Left colon (tissue), 2 donors: ENCODE measurements around the gene EIPR1. TPM values are rescaled to one million over a fixed set of nuclear protein-coding genes. Genes with fewer than 3 reads are reported as not detected.

Source experiments
- ATAC-seq: fragments of 200-7000 bp; cut with Tn5 transposase; one replicate; pipeline ENCODE4 v1.9.1; 2020; ENCODE audit warnings: mild to moderate bottlenecking, moderate library complexity
- DNase-seq, 2 donors: peaks; one replicate each; pipeline ENCODE4 v3.0.0-alpha.2; 2020
- intact Hi-C, 2 donors: fragments of 100-400 bp; cut with DNase I in 1 of 2; cut with micrococcal nuclease in 1 of 2; formaldehyde crosslinking; loops; one replicate each; pipeline versions ENCODE4 v1.11.2 to v1.14.0; 2022; cut with DNase I, micrococcal nuclease
- long read RNA-seq: library from polyadenylated mRNA; unstranded; transcript quantifications from one replicate; pipeline ENCODE4 v2.0.0, GENCODE V29; 2021
- total RNA-seq, 2 donors: library from RNA; stranded (reverse); fragmentation: NEBNext Ultra II Directional; extraction: Animal tissue kit (Norgen Biotek cat#: 25700); gene quantifications; one replicate each; pipeline ENCODE4 v1.2.1, GENCODE V29; 2021
- donor health status: DM: no; HTN: no; CAD: no.
- donor health status: DM: yes; HTN: yes; CAD: no.

The EIPR1 gene
- total RNA-seq = 10 to 100 TPM; 21.3 to 25.8 TPM
- long read RNA-seq, transcript EIPR1-201 (9 exons, 1,766 nt) = major isoform, 42 of 53 reads
- long read RNA-seq, partial matches to known transcripts = 3 of 53 reads
- long read RNA-seq, other reads (novel, unspliced or antisense) = 6 of 53 reads

- peak; percentile 88 for ATAC-seq
- peak; percentile 98 for DNase-seq
- intact Hi-C loops = no loop called here
These were observed at the start of gene EIPR1 for GRCh38 chr2:3377612-3378432. Gene EIPR1 (minus strand): TSS chr2:3377818. CDS start chr2:3377689, 129 bp downstream.

GRCh38 chr2:3427272-3427671 lies 49.7 kb upstream of the EIPR1 start:
- intact Hi-C loops = no loop called here
- DNase-seq (no peak), ATAC-seq (no peak)

GRCh38 chr2:3426615-3427014 lies 49.0 kb upstream of the EIPR1 start:
- DNase-seq = no peak
- ATAC-seq = no peak
- intact Hi-C loops = no loop called here

- DNase-seq = no peak
- intact Hi-C loops = no loop called here
- ATAC-seq = no peak
These were observed 46.7 kb upstream of the EIPR1 start for GRCh38 chr2:3424171-3424795.

GRCh38 chr2:3423492-3424170 lies 46.0 kb upstream of the EIPR1 start:
- intact Hi-C loops = no loop called here
- peak; percentile 40 to 79 for DNase-seq
- ATAC-seq = peak; percentile 77

GRCh38 chr2:3422161-3422779 lies 44.7 kb upstream of the EIPR1 start:
- no peak for DNase-seq
- no peak for ATAC-seq
- intact Hi-C loops = no loop called here

GRCh38 chr2:3421580-3421979 lies 44.0 kb upstream of the EIPR1 start:
- intact Hi-C loops = no loop called here
- no peak for DNase-seq
- no peak for ATAC-seq

- DNase-seq (no peak), ATAC-seq (no peak)
- intact Hi-C loops = no loop called here
These were observed 43.3 kb upstream of the EIPR1 start for GRCh38 chr2:3420769-3421397.

GRCh38 chr2:3420076-3420768 lies 42.6 kb upstream of the EIPR1 start:
- ATAC-seq (no peak), DNase-seq (no peak)
- intact Hi-C loops = no loop called here

GRCh38 chr2:3418766-3419404 lies 41.3 kb upstream of the EIPR1 start:
- ATAC-seq (no peak), DNase-seq (no peak)
- intact Hi-C loops = no loop called here

GRCh38 chr2:3414133-3414860 lies 36.7 kb upstream of the EIPR1 start:
- intact Hi-C loops = no loop called here
- DNase-seq = no peak
- ATAC-seq = no peak

GRCh38 chr2:3413697-3414096 lies 36.1 kb upstream of the EIPR1 start:
- peak; percentile 64 for ATAC-seq
- no peak for DNase-seq
- intact Hi-C loops = no loop called here

GRCh38 chr2:3411103-3411502 lies 33.5 kb upstream of the EIPR1 start:
- DNase-seq (no peak), ATAC-seq (no peak)
- intact Hi-C loops = no loop called here

- intact Hi-C loops = no loop called here
- no peak for DNase-seq
- no peak for ATAC-seq
These were observed 32.1 kb upstream of the EIPR1 start for GRCh38 chr2:3409627-3410170.

- intact Hi-C loops = no loop called here
- DNase-seq (no peak), ATAC-seq (no peak)
These were observed 31.2 kb upstream of the EIPR1 start for GRCh38 chr2:3408781-3409180.

GRCh38 chr2:3406501-3406900 lies 28.9 kb upstream of the EIPR1 start:
- intact Hi-C loops = no loop called here
- DNase-seq (no peak), ATAC-seq (no peak)

GRCh38 chr2:3405876-3406275 lies 28.3 kb upstream of the EIPR1 start:
- ATAC-seq = no peak
- intact Hi-C loops = no loop called here

More at GRCh38 chr2:3405876-3406275, 28.3 kb upstream of the EIPR1 start:
- DNase-seq = no peak
